ENCODE results near the gene PPP1R13L.

DNA sequence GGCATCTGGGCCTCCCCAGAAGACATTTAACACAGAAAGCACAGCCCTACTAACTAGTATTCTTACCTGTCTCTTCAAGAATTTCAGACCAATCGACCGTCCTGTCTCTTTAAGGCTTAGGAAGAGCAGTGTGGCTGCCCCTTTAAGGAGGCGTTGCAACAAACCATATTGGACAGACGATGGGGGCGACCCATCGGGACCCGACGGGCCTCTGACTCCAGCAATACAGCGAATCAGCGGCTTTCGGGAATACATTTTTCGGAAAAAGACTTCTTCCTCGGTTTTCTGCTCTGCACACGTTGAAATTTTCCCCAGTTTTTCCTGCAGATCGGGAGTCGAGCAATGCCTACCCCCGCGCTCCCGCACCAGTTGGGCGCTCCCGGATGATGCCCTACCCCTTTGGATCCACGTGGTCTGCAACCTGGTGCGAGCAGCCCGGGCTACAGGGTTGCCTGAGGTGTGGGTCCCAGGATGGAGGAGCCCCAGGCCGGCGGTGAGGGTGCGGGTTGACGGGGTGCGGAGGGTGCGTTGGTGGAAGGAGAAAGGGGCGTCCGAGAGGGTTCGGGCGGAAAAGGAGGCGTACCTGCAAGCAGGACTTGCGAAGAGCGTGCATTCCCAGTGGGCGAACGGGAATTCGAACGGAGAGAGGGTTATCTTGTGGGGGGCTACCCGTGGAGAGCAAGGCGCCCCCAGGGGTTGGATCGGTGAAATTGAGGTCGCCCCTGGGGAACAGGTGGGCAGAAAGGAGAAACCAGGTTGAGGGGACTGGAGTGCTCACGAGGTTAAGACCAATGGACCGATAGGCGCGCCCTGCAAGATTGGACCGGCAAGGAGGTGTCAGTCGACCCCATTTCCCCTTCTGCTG lies 1.6 kb upstream of the PPP1R13L start, which contains the start of gene POLR1G:
- TF ChIP-seq, protein P1, sequence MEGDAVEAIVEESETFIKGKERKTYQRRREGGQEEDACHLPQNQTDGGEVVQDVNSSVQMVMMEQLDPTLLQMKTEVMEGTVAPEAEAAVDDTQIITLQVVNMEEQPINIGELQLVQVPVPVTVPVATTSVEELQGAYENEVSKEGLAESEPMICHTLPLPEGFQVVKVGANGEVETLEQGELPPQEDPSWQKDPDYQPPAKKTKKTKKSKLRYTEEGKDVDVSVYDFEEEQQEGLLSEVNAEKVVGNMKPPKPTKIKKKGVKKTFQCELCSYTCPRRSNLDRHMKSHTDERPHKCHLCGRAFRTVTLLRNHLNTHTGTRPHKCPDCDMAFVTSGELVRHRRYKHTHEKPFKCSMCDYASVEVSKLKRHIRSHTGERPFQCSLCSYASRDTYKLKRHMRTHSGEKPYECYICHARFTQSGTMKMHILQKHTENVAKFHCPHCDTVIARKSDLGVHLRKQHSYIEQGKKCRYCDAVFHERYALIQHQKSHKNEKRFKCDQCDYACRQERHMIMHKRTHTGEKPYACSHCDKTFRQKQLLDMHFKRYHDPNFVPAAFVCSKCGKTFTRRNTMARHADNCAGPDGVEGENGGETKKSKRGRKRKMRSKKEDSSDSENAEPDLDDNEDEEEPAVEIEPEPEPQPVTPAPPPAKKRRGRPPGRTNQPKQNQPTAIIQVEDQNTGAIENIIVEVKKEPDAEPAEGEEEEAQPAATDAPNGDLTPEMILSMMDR (IDR thresholded peaks at IDR 0.05; ENCODE audit: low read depth, low read length, missing input control): no peak
- TF ChIP-seq RXRA (IDR thresholded peaks at IDR 0.05) (peak; percentile 36 to 37), HNF4G (IDR thresholded peaks at IDR 0.05) (no peak), SP1 (IDR thresholded peaks at IDR 0.05) (peak; percentile 74), JUND (IDR thresholded peaks at IDR 0.05) (peak in 1 of 2 donors; percentile 60), RAD21 (IDR thresholded peaks at IDR 0.05) (no peak), TAF1 (conservative IDR thresholded peaks at IDR 0.05) (no peak), YY1 (IDR thresholded peaks at IDR 0.05) (peak; percentile 69), GABPA (IDR thresholded peaks at IDR 0.05 in 1 of 2, conservative IDR thresholded peaks at IDR 0.05 in 1 of 2) (peak in 1 of 2 donors; percentile 75), EGR1 (IDR thresholded peaks at IDR 0.05; ENCODE audit: low read depth in 2 of 2) (peak; percentile 71 to 90)
- TF ChIP-seq, protein P2, sequence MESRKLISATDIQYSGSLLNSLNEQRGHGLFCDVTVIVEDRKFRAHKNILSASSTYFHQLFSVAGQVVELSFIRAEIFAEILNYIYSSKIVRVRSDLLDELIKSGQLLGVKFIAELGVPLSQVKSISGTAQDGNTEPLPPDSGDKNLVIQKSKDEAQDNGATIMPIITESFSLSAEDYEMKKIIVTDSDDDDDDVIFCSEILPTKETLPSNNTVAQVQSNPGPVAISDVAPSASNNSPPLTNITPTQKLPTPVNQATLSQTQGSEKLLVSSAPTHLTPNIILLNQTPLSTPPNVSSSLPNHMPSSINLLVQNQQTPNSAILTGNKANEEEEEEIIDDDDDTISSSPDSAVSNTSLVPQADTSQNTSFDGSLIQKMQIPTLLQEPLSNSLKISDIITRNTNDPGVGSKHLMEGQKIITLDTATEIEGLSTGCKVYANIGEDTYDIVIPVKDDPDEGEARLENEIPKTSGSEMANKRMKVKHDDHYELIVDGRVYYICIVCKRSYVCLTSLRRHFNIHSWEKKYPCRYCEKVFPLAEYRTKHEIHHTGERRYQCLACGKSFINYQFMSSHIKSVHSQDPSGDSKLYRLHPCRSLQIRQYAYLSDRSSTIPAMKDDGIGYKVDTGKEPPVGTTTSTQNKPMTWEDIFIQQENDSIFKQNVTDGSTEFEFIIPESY (IDR thresholded peaks at IDR 0.05): no peak
- TF ChIP-seq, protein P3, sequence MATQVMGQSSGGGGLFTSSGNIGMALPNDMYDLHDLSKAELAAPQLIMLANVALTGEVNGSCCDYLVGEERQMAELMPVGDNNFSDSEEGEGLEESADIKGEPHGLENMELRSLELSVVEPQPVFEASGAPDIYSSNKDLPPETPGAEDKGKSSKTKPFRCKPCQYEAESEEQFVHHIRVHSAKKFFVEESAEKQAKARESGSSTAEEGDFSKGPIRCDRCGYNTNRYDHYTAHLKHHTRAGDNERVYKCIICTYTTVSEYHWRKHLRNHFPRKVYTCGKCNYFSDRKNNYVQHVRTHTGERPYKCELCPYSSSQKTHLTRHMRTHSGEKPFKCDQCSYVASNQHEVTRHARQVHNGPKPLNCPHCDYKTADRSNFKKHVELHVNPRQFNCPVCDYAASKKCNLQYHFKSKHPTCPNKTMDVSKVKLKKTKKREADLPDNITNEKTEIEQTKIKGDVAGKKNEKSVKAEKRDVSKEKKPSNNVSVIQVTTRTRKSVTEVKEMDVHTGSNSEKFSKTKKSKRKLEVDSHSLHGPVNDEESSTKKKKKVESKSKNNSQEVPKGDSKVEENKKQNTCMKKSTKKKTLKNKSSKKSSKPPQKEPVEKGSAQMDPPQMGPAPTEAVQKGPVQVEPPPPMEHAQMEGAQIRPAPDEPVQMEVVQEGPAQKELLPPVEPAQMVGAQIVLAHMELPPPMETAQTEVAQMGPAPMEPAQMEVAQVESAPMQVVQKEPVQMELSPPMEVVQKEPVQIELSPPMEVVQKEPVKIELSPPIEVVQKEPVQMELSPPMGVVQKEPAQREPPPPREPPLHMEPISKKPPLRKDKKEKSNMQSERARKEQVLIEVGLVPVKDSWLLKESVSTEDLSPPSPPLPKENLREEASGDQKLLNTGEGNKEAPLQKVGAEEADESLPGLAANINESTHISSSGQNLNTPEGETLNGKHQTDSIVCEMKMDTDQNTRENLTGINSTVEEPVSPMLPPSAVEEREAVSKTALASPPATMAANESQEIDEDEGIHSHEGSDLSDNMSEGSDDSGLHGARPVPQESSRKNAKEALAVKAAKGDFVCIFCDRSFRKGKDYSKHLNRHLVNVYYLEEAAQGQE (IDR thresholded peaks at IDR 0.05): peak; percentile 31
- TF ChIP-seq, protein P4, sequence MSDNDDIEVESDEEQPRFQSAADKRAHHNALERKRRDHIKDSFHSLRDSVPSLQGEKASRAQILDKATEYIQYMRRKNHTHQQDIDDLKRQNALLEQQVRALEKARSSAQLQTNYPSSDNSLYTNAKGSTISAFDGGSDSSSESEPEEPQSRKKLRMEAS (IDR thresholded peaks at IDR 0.05): peak; percentile 100
- TF ChIP-seq, protein P5, sequence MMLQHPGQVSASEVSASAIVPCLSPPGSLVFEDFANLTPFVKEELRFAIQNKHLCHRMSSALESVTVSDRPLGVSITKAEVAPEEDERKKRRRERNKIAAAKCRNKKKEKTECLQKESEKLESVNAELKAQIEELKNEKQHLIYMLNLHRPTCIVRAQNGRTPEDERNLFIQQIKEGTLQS (IDR thresholded peaks at IDR 0.05): no peak
